HepG2 (cell line): ENCODE data around the gene SNRNP27. TPM values are rescaled to one million over a fixed set of nuclear protein-coding genes. Genes with fewer than 3 reads are reported as not detected.

Experiments used
- CAMTA2 ChIP-seq: sonication (generic); formaldehyde crosslinking; IDR thresholded peaks from 2 replicates; pipeline ENCODE4 v1.4.0; 2020; ENCODE audit warnings: mild to moderate bottlenecking, missing genetic modification reagents, borderline replicate concordance
- GATA4 ChIP-seq: sonication (generic); IDR thresholded peaks from 2 replicates; pipeline ENCODE4 v1.6.1; 2016; ENCODE audit warnings: antibody characterized with exemption, low read depth, borderline replicate concordance
- MXI1 ChIP-seq: IDR thresholded peaks from 3 replicates; pipeline ENCODE4 v1.6.1; 2012; ENCODE audit warnings: low read depth, low read length, inconsistent platforms, borderline replicate concordance
- NRL ChIP-seq: sonication (generic); formaldehyde crosslinking; IDR thresholded peaks from 2 replicates; pipeline ENCODE4 v1.5.0; 2020; ENCODE audit warnings: missing genetic modification reagents, mild to moderate bottlenecking, moderate library complexity, borderline replicate concordance
- PHF21A ChIP-seq: sonication (generic); formaldehyde crosslinking; IDR thresholded peaks from 2 replicates; pipeline ENCODE4 v1.5.0; 2020; ENCODE audit warnings: mild to moderate bottlenecking, missing genetic modification reagents
- RFX1 ChIP-seq: fragments of 450-650 bp; IDR thresholded peaks from 2 replicates; pipeline ENCODE4 v1.6.1; 2017
- SIN3B ChIP-seq: fragments of 150-350 bp; IDR thresholded peaks from 2 replicates; pipeline ENCODE4 v1.6.1; 2014; ENCODE audit warnings: low read length
- SMAD9 ChIP-seq: sonication (generic); formaldehyde crosslinking; IDR thresholded peaks from 2 replicates; pipeline ENCODE4 v1.5.1; 2020; ENCODE audit warnings: mild to moderate bottlenecking, missing genetic modification reagents
- SSRP1 ChIP-seq: IDR thresholded peaks from 2 replicates; pipeline ENCODE4 v1.6.1; 2016; ENCODE audit warnings: control low read depth
- TARDBP ChIP-seq: sonication (generic); formaldehyde crosslinking; IDR thresholded peaks from 2 replicates; pipeline ENCODE4 v1.8.0; 2022; ENCODE audit warnings: mild to moderate bottlenecking, missing genetic modification reagents
- TP53 ChIP-seq: sonication (generic); formaldehyde crosslinking; conservative IDR thresholded peaks from 2 replicates; pipeline ENCODE4 v1.4.0; 2020; ENCODE audit warnings: missing genetic modification reagents
- ZBTB7A ChIP-seq: sonication (generic); formaldehyde crosslinking; IDR thresholded peaks from 2 replicates; pipeline ENCODE4 v1.8.0; 2022; ENCODE audit warnings: mild to moderate bottlenecking, missing genetic modification reagents
- ZFAT ChIP-seq: sonication (generic); formaldehyde crosslinking; conservative IDR thresholded peaks from 2 replicates; pipeline ENCODE4 v1.8.1; 2023; ENCODE audit warnings: missing genetic modification reagents, inconsistent platforms
- ZMYM2 ChIP-seq: sonication (generic); formaldehyde crosslinking; IDR thresholded peaks from 2 replicates; pipeline ENCODE4 v1.8.0; 2022; ENCODE audit warnings: mild to moderate bottlenecking, missing genetic modification reagents
- polyA plus RNA-seq, 8 experiments: library from polyadenylated mRNA; depleted of rRNA in 3 of 8; stranded (reverse) in 7 of 8; unstranded in 1 of 8; fragments of >200 nt; fragmentation: Illumina TruSeq in 4 of 8; extraction: Trizol in 4 of 8; gene quantifications; 2 replicates each; pipeline versions ENCODE4 v1.2.1 to v1.2.3, GENCODE V29; 2011 to 2016; ENCODE audit warnings: low read depth in 4 of 8, missing spikeins in 1 of 8, mixed read lengths in 1 of 8; ENCODE audit not compliant: insufficient read depth in 1 of 8
- total RNA-seq, 5 experiments: library from RNA; depleted of rRNA; stranded (reverse); fragments of >200 nt; fragmentation: Illumina TruSeq; extraction: Trizol; gene quantifications; 2 replicates each; pipeline ENCODE4 v1.2.3, GENCODE V29; 2016; ENCODE audit warnings: low read depth in 1 of 5
- TF ChIP-seq, protein P1 (sequence below): sonication (generic); formaldehyde crosslinking; IDR thresholded peaks from 2 replicates; pipeline ENCODE4 v1.4.0; 2020; ENCODE audit warnings: missing genetic modification reagents
- TF ChIP-seq, protein P2 (sequence below): IDR thresholded peaks from 2 replicates; pipeline ENCODE4 v1.6.1; 2016; ENCODE audit warnings: control low read depth
- TF ChIP-seq, protein P3 (sequence below): sonication (generic); formaldehyde crosslinking; IDR thresholded peaks from 2 replicates; pipeline ENCODE4; 2020; ENCODE audit warnings: missing genetic modification reagents, mild to moderate bottlenecking, borderline replicate concordance
- TF ChIP-seq, protein P4 (sequence below): sonication (generic); formaldehyde crosslinking; IDR thresholded peaks from 2 replicates; pipeline ENCODE4 v1.5.0; 2020; ENCODE audit warnings: missing genetic modification reagents

Gene SNRNP27
- total and polyA plus RNA-seq, 2 of the 13 experiments (the other 11 are each of a cell fraction or from before 2014, with no cell fraction given), result 49.8 to 54.6 TPM

DNA sequence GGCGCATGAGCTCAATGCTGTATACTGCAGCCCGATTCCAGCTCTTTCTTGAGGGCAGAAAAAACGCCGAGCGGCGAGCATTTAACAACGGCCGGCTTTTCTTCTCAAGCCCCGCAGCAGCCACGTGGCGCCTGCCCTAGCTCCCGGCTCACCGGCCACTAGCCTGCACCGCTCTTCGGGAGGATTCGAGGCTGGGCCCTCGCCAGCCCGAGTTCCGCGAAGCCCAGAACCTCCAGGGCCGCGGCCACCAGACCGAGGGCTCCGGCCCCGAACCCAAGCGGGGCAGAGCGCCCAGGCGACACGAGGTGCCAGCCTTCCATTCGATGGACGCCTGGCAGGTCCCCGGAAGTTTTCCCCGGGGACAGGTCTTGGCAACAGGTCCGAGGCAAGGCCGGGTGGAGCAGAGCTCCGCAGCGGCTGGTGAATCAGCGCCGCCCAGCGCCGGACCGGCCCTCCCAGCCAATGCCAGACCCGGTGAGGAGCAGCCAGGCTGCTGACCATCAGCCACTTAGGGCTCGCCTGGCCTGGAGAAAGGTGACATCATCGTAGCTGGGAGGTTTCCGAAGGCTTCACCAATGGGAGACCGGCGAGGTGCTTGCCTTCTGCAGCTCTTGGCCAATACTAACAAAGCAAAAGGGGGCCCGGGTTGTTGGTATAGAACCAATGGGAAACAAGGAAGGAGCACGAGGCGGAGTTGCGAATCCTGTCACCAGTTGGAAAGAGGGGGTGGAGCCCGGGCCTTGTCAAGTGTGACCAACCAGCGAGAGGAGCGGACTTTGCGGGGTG is 20.6 kb downstream of the SNRNP27 start (continued):
- TF ChIP-seq, protein P1, sequence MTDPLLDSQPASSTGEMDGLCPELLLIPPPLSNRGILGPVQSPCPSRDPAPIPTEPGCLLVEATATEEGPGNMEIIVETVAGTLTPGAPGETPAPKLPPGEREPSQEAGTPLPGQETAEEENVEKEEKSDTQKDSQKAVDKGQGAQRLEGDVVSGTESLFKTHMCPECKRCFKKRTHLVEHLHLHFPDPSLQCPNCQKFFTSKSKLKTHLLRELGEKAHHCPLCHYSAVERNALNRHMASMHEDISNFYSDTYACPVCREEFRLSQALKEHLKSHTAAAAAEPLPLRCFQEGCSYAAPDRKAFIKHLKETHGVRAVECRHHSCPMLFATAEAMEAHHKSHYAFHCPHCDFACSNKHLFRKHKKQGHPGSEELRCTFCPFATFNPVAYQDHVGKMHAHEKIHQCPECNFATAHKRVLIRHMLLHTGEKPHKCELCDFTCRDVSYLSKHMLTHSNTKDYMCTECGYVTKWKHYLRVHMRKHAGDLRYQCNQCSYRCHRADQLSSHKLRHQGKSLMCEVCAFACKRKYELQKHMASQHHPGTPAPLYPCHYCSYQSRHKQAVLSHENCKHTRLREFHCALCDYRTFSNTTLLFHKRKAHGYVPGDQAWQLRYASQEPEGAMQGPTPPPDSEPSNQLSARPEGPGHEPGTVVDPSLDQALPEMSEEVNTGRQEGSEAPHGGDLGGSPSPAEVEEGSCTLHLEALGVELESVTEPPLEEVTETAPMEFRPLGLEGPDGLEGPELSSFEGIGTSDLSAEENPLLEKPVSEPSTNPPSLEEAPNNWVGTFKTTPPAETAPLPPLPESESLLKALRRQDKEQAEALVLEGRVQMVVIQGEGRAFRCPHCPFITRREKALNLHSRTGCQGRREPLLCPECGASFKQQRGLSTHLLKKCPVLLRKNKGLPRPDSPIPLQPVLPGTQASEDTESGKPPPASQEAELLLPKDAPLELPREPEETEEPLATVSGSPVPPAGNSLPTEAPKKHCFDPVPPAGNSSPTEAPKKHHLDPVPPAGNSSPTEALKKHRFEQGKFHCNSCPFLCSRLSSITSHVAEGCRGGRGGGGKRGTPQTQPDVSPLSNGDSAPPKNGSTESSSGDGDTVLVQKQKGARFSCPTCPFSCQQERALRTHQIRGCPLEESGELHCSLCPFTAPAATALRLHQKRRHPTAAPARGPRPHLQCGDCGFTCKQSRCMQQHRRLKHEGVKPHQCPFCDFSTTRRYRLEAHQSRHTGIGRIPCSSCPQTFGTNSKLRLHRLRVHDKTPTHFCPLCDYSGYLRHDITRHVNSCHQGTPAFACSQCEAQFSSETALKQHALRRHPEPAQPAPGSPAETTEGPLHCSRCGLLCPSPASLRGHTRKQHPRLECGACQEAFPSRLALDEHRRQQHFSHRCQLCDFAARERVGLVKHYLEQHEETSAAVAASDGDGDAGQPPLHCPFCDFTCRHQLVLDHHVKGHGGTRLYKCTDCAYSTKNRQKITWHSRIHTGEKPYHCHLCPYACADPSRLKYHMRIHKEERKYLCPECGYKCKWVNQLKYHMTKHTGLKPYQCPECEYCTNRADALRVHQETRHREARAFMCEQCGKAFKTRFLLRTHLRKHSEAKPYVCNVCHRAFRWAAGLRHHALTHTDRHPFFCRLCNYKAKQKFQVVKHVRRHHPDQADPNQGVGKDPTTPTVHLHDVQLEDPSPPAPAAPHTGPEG (CRISPR knock-in tag), result peak; percentile 90; the same call in 1 of the 2 replicates
- peak; percentile 95; the same call in 1 of the 2 replicates for TF ChIP-seq TP53
- TF ChIP-seq NRL (CRISPR knock-in tag), result peak; percentile 93
- peak; percentile 72 for TF ChIP-seq SMAD9 (CRISPR knock-in tag)
- TF ChIP-seq TARDBP (CRISPR knock-in tag), result peak; percentile 54; the same call in 1 of the 2 replicates
- TF ChIP-seq ZFAT, result no peak; the same call in 1 of the 2 replicates
- no peak; the same call in 1 of the 2 replicates for TF ChIP-seq SIN3B
- peak; percentile 21; the same call in 1 of the 2 replicates for TF ChIP-seq ZMYM2 (CRISPR knock-in tag)
- no peak for TF ChIP-seq RFX1
- TF ChIP-seq SSRP1 (CRISPR knock-in tag), result peak; percentile 64; the same call in 1 of the 2 replicates
- TF ChIP-seq MXI1, result peak; percentile 94; the same call in 2 of the 3 replicates
- TF ChIP-seq CAMTA2 (CRISPR knock-in tag), result no peak
- TF ChIP-seq ZBTB7A (CRISPR knock-in tag), result no peak
- TF ChIP-seq GATA4, result no peak
- TF ChIP-seq, protein P2, sequence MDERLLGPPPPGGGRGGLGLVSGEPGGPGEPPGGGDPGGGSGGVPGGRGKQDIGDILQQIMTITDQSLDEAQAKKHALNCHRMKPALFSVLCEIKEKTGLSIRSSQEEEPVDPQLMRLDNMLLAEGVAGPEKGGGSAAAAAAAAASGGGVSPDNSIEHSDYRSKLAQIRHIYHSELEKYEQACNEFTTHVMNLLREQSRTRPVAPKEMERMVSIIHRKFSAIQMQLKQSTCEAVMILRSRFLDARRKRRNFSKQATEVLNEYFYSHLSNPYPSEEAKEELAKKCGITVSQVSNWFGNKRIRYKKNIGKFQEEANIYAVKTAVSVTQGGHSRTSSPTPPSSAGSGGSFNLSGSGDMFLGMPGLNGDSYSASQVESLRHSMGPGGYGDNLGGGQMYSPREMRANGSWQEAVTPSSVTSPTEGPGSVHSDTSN, result no peak
- TF ChIP-seq, protein P3, sequence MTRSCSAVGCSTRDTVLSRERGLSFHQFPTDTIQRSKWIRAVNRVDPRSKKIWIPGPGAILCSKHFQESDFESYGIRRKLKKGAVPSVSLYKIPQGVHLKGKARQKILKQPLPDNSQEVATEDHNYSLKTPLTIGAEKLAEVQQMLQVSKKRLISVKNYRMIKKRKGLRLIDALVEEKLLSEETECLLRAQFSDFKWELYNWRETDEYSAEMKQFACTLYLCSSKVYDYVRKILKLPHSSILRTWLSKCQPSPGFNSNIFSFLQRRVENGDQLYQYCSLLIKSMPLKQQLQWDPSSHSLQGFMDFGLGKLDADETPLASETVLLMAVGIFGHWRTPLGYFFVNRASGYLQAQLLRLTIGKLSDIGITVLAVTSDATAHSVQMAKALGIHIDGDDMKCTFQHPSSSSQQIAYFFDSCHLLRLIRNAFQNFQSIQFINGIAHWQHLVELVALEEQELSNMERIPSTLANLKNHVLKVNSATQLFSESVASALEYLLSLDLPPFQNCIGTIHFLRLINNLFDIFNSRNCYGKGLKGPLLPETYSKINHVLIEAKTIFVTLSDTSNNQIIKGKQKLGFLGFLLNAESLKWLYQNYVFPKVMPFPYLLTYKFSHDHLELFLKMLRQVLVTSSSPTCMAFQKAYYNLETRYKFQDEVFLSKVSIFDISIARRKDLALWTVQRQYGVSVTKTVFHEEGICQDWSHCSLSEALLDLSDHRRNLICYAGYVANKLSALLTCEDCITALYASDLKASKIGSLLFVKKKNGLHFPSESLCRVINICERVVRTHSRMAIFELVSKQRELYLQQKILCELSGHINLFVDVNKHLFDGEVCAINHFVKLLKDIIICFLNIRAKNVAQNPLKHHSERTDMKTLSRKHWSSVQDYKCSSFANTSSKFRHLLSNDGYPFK, result peak; percentile 87
- TF ChIP-seq, protein P4, sequence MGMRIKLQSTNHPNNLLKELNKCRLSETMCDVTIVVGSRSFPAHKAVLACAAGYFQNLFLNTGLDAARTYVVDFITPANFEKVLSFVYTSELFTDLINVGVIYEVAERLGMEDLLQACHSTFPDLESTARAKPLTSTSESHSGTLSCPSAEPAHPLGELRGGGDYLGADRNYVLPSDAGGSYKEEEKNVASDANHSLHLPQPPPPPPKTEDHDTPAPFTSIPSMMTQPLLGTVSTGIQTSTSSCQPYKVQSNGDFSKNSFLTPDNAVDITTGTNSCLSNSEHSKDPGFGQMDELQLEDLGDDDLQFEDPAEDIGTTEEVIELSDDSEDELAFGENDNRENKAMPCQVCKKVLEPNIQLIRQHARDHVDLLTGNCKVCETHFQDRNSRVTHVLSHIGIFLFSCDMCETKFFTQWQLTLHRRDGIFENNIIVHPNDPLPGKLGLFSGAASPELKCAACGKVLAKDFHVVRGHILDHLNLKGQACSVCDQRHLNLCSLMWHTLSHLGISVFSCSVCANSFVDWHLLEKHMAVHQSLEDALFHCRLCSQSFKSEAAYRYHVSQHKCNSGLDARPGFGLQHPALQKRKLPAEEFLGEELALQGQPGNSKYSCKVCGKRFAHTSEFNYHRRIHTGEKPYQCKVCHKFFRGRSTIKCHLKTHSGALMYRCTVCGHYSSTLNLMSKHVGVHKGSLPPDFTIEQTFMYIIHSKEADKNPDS (CRISPR knock-in tag), result no peak
- peak; percentile 86 for TF ChIP-seq PHF21A
